Vagina (tissue), 2 donors: ENCODE results near the gene PARP4.

ENCODE experiments used
- POLR2A ChIP-seq, 2 donors: fragments of 450-650 bp; IDR thresholded peaks; one replicate each; pipeline ENCODE4 v1.6.1; 2017; ENCODE audit warnings: antibody characterized with exemption in 2 of 2, mild to moderate bottlenecking in 2 of 2, moderate library complexity in 2 of 2
- TF ChIP-seq, protein P1 (sequence below), 3 experiments: fragments of 450-650 bp in 2 of 3; fragments of 200-600 bp in 1 of 3; sonication (generic) in 1 of 3; IDR thresholded peaks; one replicate each; pipeline ENCODE4 v1.5.1; 2017 to 2019; ENCODE audit warnings: antibody characterized with exemption in 3 of 3, mild to moderate bottlenecking in 2 of 3, moderate library complexity in 2 of 3

GRCh38 chr13:24459234-24459633 lies 53.3 kb downstream of the PARP4 start:
- TF ChIP-seq, protein P1, sequence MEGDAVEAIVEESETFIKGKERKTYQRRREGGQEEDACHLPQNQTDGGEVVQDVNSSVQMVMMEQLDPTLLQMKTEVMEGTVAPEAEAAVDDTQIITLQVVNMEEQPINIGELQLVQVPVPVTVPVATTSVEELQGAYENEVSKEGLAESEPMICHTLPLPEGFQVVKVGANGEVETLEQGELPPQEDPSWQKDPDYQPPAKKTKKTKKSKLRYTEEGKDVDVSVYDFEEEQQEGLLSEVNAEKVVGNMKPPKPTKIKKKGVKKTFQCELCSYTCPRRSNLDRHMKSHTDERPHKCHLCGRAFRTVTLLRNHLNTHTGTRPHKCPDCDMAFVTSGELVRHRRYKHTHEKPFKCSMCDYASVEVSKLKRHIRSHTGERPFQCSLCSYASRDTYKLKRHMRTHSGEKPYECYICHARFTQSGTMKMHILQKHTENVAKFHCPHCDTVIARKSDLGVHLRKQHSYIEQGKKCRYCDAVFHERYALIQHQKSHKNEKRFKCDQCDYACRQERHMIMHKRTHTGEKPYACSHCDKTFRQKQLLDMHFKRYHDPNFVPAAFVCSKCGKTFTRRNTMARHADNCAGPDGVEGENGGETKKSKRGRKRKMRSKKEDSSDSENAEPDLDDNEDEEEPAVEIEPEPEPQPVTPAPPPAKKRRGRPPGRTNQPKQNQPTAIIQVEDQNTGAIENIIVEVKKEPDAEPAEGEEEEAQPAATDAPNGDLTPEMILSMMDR (IDR thresholded peaks at IDR 0.05) = no peak
- TF ChIP-seq POLR2A (IDR thresholded peaks at IDR 0.05) = no peak
